NCI-H748 treated with DMSO at 0.1 percent for 48 hours (cell line): ENCODE measurements around the gene MLYCD.

Experiments used
- DNase-seq: peaks from one replicate; lab custom pipeline; 2025; lab: John Stamatoyannopoulos, UW

The MLYCD gene

GRCh38 chr16:83970430-83970815 is 71.5 kb downstream of the MLYCD start:
- no peak for DNase-seq

- DNase-seq = no peak
Observed at GRCh38 chr16:83971165-83972130, 72.5 kb downstream of the MLYCD start.

GRCh38 chr16:83972256-83973008 is 73.5 kb downstream of the MLYCD start:
- no peak for DNase-seq

- no peak for DNase-seq
Observed at GRCh38 chr16:83973077-83973476, 74.2 kb downstream of the MLYCD start.

- no peak for DNase-seq
Observed at GRCh38 chr16:83973581-83974385, 74.9 kb downstream of the MLYCD start.

GRCh38 chr16:83974475-83974874 is 75.6 kb downstream of the MLYCD start:
- no peak for DNase-seq

GRCh38 chr16:83975590-83976260 is 76.8 kb downstream of the MLYCD start:
- no peak for DNase-seq
